T-helper 2 cell treated with Interferon-gamma antibody and Interleukin-4, amounts not matched to agents 5 μg/mL and 100 μg/mL, for 36 hours (primary cell): ENCODE data around the gene VWA3B.
"Not testable (repeated sequence)": the region's sequence is repeated elsewhere in the genome, so short reads cannot be mapped to it uniquely, and the experiment has no call there.

Source experiments
- DNase-seq: peaks from one replicate; pipeline ENCODE4 v3.0.0; 2021; ENCODE audit warnings: low spot score
- H3K27ac Mint-ChIP-seq: one replicate; pipeline ENCODE4 v1.8.0; 2021; ENCODE audit warnings: mild to moderate bottlenecking, mixed read lengths
- H3K27me3 Mint-ChIP-seq: one replicate; pipeline ENCODE4 v1.8.0; 2021; ENCODE audit warnings: low read depth, mixed read lengths
- H3K36me3 Mint-ChIP-seq: one replicate; pipeline ENCODE4 v1.8.0; 2021; ENCODE audit warnings: low read depth, mixed read lengths
- H3K4me1 Mint-ChIP-seq: one replicate; pipeline ENCODE4 v1.8.0; 2021; ENCODE audit warnings: low read depth, mixed read lengths
- H3K4me3 Mint-ChIP-seq: one replicate; pipeline ENCODE4 v1.8.0; 2022; ENCODE audit warnings: mild to moderate bottlenecking, moderate library complexity, mixed read lengths
- H3K9me3 Mint-ChIP-seq: one replicate; pipeline ENCODE4 v1.8.0; 2021; ENCODE audit warnings: mixed read lengths

Gene VWA3B

GRCh38 chr2:98308068-98308467 lies 221.1 kb downstream of the VWA3B start:
- H3K36me3 Mint-ChIP-seq: no peaks in the 10 kb centered on the region
- H3K27me3 Mint-ChIP-seq: peaks cover 9% of the 10 kb centered on the region
- DNase-seq: no peak
- H3K4me3 Mint-ChIP-seq: no peak overlapping the region
- H3K4me1 Mint-ChIP-seq: no peaks in the 10 kb centered on the region
- no peak overlapping the region for H3K27ac Mint-ChIP-seq
- H3K9me3 Mint-ChIP-seq: no peaks in the 10 kb centered on the region

- H3K27ac Mint-ChIP-seq: no peak overlapping the region
- H3K27me3 Mint-ChIP-seq: peaks cover 9% of the 10 kb centered on the region
- no peaks in the 10 kb centered on the region for H3K9me3 Mint-ChIP-seq
- H3K4me3 Mint-ChIP-seq: no peak overlapping the region
- H3K4me1 Mint-ChIP-seq: no peaks in the 10 kb centered on the region
- DNase-seq: no peak
- no peaks in the 10 kb centered on the region for H3K36me3 Mint-ChIP-seq
Observed at GRCh38 chr2:98308532-98308931, 221.6 kb downstream of the VWA3B start.

GRCh38 chr2:98309580-98309979 lies 222.6 kb downstream of the VWA3B start:
- H3K4me1 Mint-ChIP-seq: no peaks in the 10 kb centered on the region
- H3K9me3 Mint-ChIP-seq: no peaks in the 10 kb centered on the region
- H3K4me3 Mint-ChIP-seq: no peak overlapping the region
- no peaks in the 10 kb centered on the region for H3K36me3 Mint-ChIP-seq
- H3K27ac Mint-ChIP-seq: no peak overlapping the region
- no peak for DNase-seq
- peaks cover 9% of the 10 kb centered on the region for H3K27me3 Mint-ChIP-seq

- Mint-ChIP-seq H3K27ac (no peak overlapping the region), H3K9me3 (no peaks in the 10 kb centered on the region), H3K4me1 (no peaks in the 10 kb centered on the region), H3K4me3 (no peak overlapping the region), H3K36me3 (no peaks in the 10 kb centered on the region), H3K27me3 (peaks cover 9% of the 10 kb centered on the region)
- no peak for DNase-seq
Observed at GRCh38 chr2:98310010-98310409, 223.0 kb downstream of the VWA3B start.

GRCh38 chr2:98311090-98311489 lies 224.1 kb downstream of the VWA3B start:
- H3K9me3 Mint-ChIP-seq: no peaks in the 10 kb centered on the region
- no peak for DNase-seq
- no peaks in the 10 kb centered on the region for H3K36me3 Mint-ChIP-seq
- H3K4me1 Mint-ChIP-seq: no peaks in the 10 kb centered on the region
- H3K27ac Mint-ChIP-seq: no peak overlapping the region
- peaks cover 9% of the 10 kb centered on the region for H3K27me3 Mint-ChIP-seq
- no peak overlapping the region for H3K4me3 Mint-ChIP-seq

- no peaks in the 10 kb centered on the region for H3K4me1 Mint-ChIP-seq
- peaks cover 9% of the 10 kb centered on the region for H3K27me3 Mint-ChIP-seq
- H3K9me3 Mint-ChIP-seq: no peaks in the 10 kb centered on the region
- no peaks in the 10 kb centered on the region for H3K36me3 Mint-ChIP-seq
- H3K4me3 Mint-ChIP-seq: no peak overlapping the region
- no peak overlapping the region for H3K27ac Mint-ChIP-seq
- DNase-seq: no peak
Observed at GRCh38 chr2:98311771-98312545, 225.0 kb downstream of the VWA3B start.

GRCh38 chr2:98313492-98314250 lies 226.7 kb downstream of the VWA3B start:
- H3K36me3 Mint-ChIP-seq: no peaks in the 10 kb centered on the region
- no peaks in the 10 kb centered on the region for H3K4me1 Mint-ChIP-seq
- no peak overlapping the region for H3K4me3 Mint-ChIP-seq
- peaks cover under 1% of the 10 kb centered on the region for H3K9me3 Mint-ChIP-seq
- peaks cover 5% of the 10 kb centered on the region for H3K27me3 Mint-ChIP-seq
- no peak for DNase-seq
- no peak overlapping the region for H3K27ac Mint-ChIP-seq

- Mint-ChIP-seq H3K4me1 (no peaks in the 10 kb centered on the region), H3K27me3 (peaks cover 5% of the 10 kb centered on the region), H3K27ac (no peak overlapping the region), H3K9me3 (peaks cover 6% of the 10 kb centered on the region), H3K36me3 (no peaks in the 10 kb centered on the region), H3K4me3 (no peak overlapping the region)
- no peak for DNase-seq
Observed at GRCh38 chr2:98314251-98314650, 227.3 kb downstream of the VWA3B start.

- peaks cover 5% of the 10 kb centered on the region for H3K27me3 Mint-ChIP-seq
- H3K4me3 Mint-ChIP-seq: no peak overlapping the region
- H3K36me3 Mint-ChIP-seq: no peaks in the 10 kb centered on the region
- no peak for DNase-seq
- H3K9me3 Mint-ChIP-seq: peaks cover 17% of the 10 kb centered on the region
- no peak overlapping the region for H3K27ac Mint-ChIP-seq
- no peaks in the 10 kb centered on the region for H3K4me1 Mint-ChIP-seq
Observed at GRCh38 chr2:98315957-98316356, 229.0 kb downstream of the VWA3B start.

GRCh38 chr2:98317214-98317613 lies 230.2 kb downstream of the VWA3B start:
- H3K9me3 Mint-ChIP-seq: peaks cover 26% of the 10 kb centered on the region
- DNase-seq: no peak
- H3K36me3 Mint-ChIP-seq: no peaks in the 10 kb centered on the region
- H3K4me3 Mint-ChIP-seq: no peak overlapping the region
- no peaks in the 10 kb centered on the region for H3K4me1 Mint-ChIP-seq
- H3K27me3 Mint-ChIP-seq: peaks cover 5% of the 10 kb centered on the region
- no peak overlapping the region for H3K27ac Mint-ChIP-seq

GRCh38 chr2:98320171-98320570 lies 233.2 kb downstream of the VWA3B start:
- not testable (repeated sequence) for H3K4me1 Mint-ChIP-seq, H3K27ac Mint-ChIP-seq
- H3K9me3 Mint-ChIP-seq: peaks cover 40% of the 10 kb centered on the region

GRCh38 chr2:98324181-98324580 lies 237.2 kb downstream of the VWA3B start:
- no peak overlapping the region for H3K27ac Mint-ChIP-seq
- no peak for DNase-seq
- no peaks in the 10 kb centered on the region for H3K4me1 Mint-ChIP-seq
- no peaks in the 10 kb centered on the region for H3K36me3 Mint-ChIP-seq
- peaks cover 1% of the 10 kb centered on the region for H3K27me3 Mint-ChIP-seq
- H3K9me3 Mint-ChIP-seq: peaks cover 34% of the 10 kb centered on the region
- no peak overlapping the region for H3K4me3 Mint-ChIP-seq

More at GRCh38 chr2:98320171-98320570, 233.2 kb downstream of the VWA3B start:
- not testable (repeated sequence) for H3K4me3 Mint-ChIP-seq, DNase-seq, H3K27me3 Mint-ChIP-seq, H3K36me3 Mint-ChIP-seq

- Mint-ChIP-seq H3K4me3 (no peak overlapping the region), H3K27me3 (peaks cover 1% of the 10 kb centered on the region), H3K4me1 (no peaks in the 10 kb centered on the region), H3K36me3 (no peaks in the 10 kb centered on the region), H3K27ac (no peak overlapping the region), H3K9me3 (peaks cover 13% of the 10 kb centered on the region)
- DNase-seq: no peak
Observed at GRCh38 chr2:98327776-98328175, 240.8 kb downstream of the VWA3B start.

GRCh38 chr2:98329549-98329948 lies 242.6 kb downstream of the VWA3B start:
- peaks cover 2% of the 10 kb centered on the region for H3K27me3 Mint-ChIP-seq
- no peak for DNase-seq
- peaks cover 6% of the 10 kb centered on the region for H3K9me3 Mint-ChIP-seq
- H3K36me3 Mint-ChIP-seq: no peaks in the 10 kb centered on the region
- H3K4me3 Mint-ChIP-seq: no peak overlapping the region
- H3K27ac Mint-ChIP-seq: no peak overlapping the region
- H3K4me1 Mint-ChIP-seq: no peaks in the 10 kb centered on the region
